Fibroblast of skin of abdomen (primary cell): Measurements from ENCODE around the gene ARRDC4. TPM values are rescaled to one million over a fixed set of nuclear protein-coding genes. Genes with fewer than 3 reads are reported as not detected.

Experiments
- DNase-seq: peaks from one replicate; pipeline ENCODE4 v3.0.0-alpha.2; 2013
- polyA plus RNA-seq, 2 experiments: library from polyadenylated mRNA; unstranded; fragments of 120-200 nt; gene quantifications; one replicate each; pipeline ENCODE4 v1.2.1, GENCODE V29; 2013; ENCODE audit not compliant: insufficient read length in 2 of 2

ARRDC4 gene, protein sequence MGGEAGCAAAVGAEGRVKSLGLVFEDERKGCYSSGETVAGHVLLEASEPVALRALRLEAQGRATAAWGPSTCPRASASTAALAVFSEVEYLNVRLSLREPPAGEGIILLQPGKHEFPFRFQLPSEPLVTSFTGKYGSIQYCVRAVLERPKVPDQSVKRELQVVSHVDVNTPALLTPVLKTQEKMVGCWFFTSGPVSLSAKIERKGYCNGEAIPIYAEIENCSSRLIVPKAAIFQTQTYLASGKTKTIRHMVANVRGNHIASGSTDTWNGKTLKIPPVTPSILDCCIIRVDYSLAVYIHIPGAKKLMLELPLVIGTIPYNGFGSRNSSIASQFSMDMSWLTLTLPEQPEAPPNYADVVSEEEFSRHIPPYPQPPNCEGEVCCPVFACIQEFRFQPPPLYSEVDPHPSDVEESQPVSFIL
- polyA plus RNA-seq (2013, experiment 1 of 2; ENCODE audit: insufficient read length): 2.5 TPM
- polyA plus RNA-seq (2013, experiment 2 of 2; ENCODE audit: insufficient read length): 2.3 TPM

GRCh38 chr15:97960364-97961066 is at the start of gene ARRDC4:
Gene ARRDC4, plus strand, starts transcription at chr15:97960703. Its CDS starts 159 bp downstream, at chr15:97960862.
- peak; percentile 100 for DNase-seq

DNA sequence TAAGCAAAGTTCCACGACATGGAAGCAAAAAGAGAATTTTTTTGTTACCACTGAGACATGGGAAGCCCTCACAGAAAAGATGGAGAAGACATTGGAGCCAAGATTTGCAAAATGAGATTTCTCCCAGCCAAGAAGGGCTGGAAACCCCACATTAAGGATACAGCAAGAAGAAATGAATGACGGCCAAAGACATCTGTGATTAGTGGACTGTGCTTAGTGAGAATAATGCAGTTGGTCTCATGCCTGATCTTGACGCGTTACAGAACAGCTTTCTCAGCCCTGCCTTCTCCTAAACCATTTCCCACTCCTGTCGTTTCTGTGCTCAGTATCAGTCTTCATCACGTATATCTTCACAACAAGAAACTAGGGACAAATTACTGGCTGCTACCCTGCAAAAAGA is 45.8 kb upstream of the ARRDC4 start:
- DNase-seq: no peak

- DNase-seq: no peak
Measured at GRCh38 chr15:97915261-97915660, 45.2 kb upstream of the ARRDC4 start.

GRCh38 chr15:97921296-97921865 is 39.1 kb upstream of the ARRDC4 start:
- DNase-seq: no peak

DNA sequence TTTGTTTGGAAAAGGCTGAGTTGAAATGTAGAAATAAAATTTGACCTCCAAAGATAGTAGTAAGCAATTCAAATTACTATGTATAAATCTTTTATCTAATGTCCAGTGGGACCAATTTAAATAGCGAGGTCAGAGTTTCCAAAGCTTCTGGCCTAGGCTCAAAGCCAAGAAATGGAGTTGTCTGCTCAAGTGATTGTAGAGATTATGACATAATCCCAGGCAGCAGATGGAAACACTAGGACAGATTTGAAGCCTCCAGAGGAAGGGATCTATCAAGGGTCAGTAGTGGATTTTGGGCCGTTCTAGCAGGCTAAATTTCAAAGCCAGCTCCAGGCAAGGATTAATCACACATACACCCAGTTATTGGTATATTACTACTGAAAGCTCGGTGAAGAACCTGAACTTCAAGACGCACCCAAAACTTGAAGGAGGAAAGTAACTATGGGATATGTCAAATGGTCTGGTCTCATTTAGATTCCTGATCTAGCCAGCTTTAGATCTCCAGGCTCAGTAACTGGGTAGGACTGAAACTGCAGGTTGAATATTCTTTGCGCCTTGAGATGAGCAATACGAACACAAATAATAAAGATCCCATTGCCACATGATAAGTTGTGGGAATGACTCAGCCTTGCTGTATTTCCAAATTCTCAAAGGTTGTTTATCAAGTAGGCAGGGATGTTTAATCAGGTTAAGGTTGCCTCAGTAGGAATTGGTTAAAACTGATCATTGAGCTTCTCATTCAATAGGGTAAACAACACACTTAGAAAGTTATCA is 30.9 kb upstream of the ARRDC4 start:
- no peak for DNase-seq

GRCh38 chr15:97930230-97930629 is 30.3 kb upstream of the ARRDC4 start:
- no peak for DNase-seq

DNA sequence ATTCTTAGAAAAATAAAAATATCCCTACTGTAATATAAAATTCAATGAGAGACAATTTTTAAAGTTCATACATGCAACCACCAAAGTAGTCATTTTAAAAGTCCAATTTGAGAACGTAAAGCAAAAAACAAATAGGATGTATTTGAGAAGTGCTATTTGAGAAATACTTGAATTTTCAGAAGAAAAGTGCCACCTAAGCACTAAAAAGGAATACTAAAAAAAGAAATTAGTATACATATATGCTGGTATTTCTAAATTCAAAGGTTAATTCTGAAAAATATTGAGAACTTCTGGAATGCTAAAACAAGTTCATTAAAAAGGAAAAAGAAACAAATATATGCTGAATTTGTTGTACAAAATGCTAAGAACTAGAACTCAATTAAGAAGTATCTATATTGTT is 29.2 kb upstream of the ARRDC4 start:
- DNase-seq: no peak

DNA sequence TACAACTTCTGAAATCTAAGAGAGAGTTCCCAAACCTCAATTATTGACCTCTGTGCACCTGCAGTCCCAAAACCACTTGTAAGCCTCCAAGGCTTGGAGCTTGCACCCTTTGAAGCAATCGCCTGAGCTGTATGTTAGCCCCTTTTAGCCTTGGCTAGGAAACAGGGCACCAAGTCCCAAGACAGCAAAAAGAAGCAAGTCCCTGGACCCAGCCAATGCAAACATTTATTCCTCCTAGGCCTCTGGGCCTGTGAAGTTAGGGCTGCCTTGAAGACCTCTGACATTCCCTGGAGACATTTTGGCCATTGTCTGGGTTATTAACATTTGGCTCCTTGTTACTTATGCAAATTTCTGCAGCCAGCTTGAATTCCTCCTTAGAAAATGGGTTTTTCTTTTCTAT is 26.9 kb upstream of the ARRDC4 start:
- DNase-seq: no peak

DNA sequence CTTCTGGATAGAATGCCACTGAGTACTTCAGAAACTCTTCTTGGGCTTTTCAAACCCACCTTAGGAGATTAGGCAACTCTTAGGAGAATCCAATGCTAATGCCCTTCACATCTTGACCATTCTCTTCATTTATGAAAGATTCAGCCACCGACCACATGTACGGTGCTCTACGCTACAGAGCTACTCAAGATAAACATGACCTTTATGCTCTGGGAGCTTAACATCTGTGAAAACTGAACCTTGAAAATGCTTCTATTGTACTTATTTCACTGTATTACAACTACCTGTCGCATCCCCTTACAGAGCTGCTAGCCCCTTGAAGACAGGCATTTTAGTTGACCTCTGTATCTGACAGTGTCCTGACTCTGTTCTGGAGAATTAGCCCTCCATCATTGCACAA is 19.5 kb upstream of the ARRDC4 start:
- DNase-seq: no peak

GRCh38 chr15:97941572-97941971 is 18.9 kb upstream of the ARRDC4 start:
- DNase-seq: no peak

- DNase-seq: no peak
Measured at GRCh38 chr15:97944724-97945123, 15.8 kb upstream of the ARRDC4 start.

- no peak for DNase-seq
Measured at GRCh38 chr15:97947465-97948260, 12.8 kb upstream of the ARRDC4 start.

DNA sequence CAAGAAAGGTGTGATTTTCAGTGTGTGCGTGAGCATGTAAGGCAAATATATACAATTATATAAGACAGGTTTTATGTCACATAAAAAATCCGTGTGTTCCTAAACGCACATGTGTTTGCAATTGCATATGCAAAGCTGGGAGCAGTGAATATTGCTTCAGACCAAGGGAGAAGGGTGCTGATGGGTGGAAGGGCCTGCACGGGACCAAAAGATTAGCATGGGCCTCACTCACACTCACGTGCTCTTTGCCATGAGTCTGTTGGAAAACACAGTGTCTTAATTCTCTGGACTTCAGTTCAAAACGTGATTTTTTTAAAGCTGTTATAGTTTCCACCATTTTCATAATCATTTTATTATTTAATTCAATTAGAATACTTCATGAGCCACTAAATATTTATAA is 7.2 kb upstream of the ARRDC4 start:
- no peak for DNase-seq

DNA sequence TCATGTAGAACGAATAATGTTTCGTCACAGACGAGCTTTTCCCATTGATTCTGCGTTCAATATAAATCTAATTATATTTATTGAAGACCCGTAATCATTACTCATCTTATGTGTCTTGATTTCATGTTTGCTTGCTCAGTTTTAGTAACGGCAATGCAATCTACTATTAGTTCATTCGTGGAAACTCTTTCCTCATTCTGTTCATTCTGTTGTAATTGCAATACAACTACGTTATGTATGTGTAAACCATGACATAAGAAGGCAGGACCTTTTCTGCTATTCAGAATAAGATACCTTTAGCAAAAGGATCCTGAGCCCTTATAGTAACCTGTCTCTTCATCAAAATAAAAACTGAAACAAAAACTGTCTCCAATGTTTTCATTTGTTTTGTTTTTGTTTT is 6.8 kb upstream of the ARRDC4 start:
- DNase-seq: no peak

DNA sequence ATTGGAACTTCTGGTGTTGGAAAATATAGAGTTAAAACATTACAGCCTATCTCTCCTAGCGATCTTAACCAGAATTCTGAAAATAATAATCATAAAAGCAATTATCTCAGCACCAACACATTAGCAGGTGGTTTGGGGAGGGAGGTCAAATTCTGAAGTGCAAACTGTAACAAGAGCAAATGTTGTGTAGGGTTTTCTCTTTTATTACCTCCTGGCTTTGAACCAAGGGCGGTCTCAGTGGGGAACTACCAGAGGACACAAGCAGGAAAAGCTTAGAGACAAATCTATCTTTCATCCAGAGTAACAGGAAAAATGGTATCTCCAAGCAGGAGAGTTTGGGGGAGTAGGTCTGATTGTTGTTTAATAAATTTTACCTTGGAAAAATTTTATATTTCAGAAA is 5.5 kb upstream of the ARRDC4 start:
- no peak for DNase-seq

DNA sequence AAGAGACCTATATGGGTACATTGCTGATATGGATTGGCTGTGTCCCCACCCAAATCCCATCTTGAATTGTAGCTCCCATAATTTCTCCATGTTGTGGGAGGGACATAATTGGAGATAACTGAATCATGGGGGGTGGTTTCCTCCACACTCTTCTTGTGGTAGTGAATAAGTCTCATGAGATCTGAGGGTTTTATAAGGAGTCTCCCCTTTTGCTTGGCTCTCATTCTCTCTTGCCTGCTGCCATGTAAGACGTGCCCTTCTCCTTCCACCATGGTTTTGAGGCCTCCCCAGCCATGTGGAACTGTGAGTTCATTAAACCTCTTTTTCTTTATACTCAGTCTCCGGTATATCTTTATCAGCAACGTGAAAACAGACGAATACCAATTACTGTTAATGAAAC is 5.0 kb upstream of the ARRDC4 start:
- DNase-seq: no peak

DNA sequence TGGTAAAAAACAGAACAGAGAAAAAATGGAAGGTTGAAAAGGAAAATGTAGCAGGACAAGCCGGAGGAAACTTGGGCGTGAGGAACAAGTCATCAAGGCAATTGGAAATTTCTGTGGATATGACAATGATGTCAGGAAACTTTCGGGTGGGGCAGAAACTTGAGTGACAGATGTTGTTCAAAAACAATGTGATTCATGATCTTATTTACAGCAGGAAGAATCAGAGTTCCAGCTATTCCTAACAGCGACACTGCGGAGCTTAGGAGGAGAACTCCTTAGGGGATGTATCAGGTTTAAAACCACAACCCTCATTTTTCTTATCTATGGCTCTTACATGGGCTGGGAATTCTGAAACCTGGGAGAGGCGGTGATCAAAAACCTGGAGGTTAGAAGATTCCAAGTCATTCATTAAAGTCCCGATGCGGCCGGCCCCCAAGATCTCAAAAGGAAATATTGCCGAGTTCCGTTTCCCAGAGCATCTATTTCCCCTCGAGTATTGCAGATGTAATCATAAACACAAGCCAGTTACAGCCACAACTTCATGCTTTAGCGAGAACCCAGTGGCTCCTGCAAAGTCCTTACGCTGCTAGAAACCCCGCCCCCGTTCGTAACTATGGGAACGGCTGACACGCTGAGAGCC is 659 bp upstream of the ARRDC4 start:
- no peak for DNase-seq

GRCh38 chr15:97961067-97961954 is 808 bp downstream of the ARRDC4 start:
- no peak for DNase-seq

DNA sequence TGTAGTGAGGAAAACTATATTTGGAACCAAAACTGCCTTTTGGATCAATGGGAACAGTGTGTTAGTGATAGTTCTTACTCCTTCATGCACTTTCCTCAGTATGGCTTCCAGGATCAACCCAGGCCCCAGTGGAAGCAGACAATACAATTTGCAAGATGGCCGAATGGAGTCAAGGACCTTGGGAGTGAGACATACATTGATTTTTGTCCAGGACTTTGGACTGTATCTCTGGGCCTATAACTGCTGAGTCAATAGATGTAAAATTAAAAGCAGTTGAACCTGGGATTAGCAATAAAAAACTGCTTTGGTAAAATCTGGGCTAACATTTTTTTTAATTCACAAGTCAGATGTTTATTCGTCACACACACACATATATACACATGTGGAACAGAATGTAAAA is 1.8 kb downstream of the ARRDC4 start:
- DNase-seq: no peak

DNA sequence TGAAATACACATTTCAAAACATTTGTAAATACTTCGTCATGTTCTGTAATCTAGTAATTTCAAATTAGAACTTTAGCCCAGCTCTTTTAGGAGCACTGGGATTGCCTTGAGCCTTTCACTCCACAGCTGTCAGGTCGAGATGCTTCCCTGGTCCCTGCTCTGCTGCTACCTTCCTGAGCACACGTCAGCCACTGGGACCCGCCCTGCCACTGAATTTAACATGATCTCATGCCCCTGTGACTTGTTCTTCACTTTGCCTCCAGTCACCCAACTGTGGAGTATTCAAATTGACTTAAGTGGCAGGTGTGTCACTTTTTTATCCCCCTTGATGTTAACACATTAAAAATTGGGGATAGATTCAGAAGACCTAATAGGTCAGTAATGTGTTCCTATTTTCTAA is 3.3 kb downstream of the ARRDC4 start:
- no peak for DNase-seq
